A549 (cell line): Measurements from ENCODE around the gene ATP10B. TPM values are rescaled to one million over a fixed set of nuclear protein-coding genes. Genes with fewer than 3 reads are reported as not detected.

Source experiments
- ATAC-seq, 2 experiments: fragments of 200-7000 bp in 1 of 2; fragments of >200 bp in 1 of 2; cut with Nextera tagmentation in 1 of 2; cut with Tn5 transposase in 1 of 2; 3 replicates each; pipeline versions ENCODE4 v1.8.0 to v1.9.1; 2018 to 2020; ENCODE audit warnings: mild to moderate bottlenecking in 1 of 2, moderate library complexity in 1 of 2
- CTCF ChIA-PET: fragments of 300-600 bp; sonication (Branson Sonifier 250); formaldehyde crosslinking; extraction: SDS; loops from one replicate; lab custom pipeline; 2021; ENCODE audit warnings: antibody characterized with exemption, inconsistent platforms; lab: Yijun Ruan, JAX
- POLR2A ChIA-PET: fragments of 350-600 bp; formaldehyde crosslinking; extraction: SDS; loops from one replicate; lab custom pipeline; 2021; ENCODE audit warnings: antibody characterized with exemption, inconsistent platforms; lab: Yijun Ruan, JAX
- DNase-seq, 2 experiments: peaks; one replicate each; pipeline versions ENCODE4 v3.0.0 to v3.0.0-alpha.2; 2011 to 2016; ENCODE audit warnings: low read depth in 1 of 2, low spot score in 1 of 2
- FAIRE-seq: peaks from 2 replicates; lab custom pipeline; 2011; peaks lifted over from hg19 to GRCh38; lab: Jason Lieb, UNC
- H3K27ac ChIP-seq, 2 experiments: fragments of >200 bp; sonication (Bioruptor Twin); formaldehyde crosslinking; 3 replicates each; pipeline ENCODE4 v1.5.1; 2016 to 2017
- H3K4me1 ChIP-seq: fragments of >200 bp; sonication (Bioruptor Twin); formaldehyde crosslinking; 3 replicates; pipeline ENCODE4 v1.6.1; 2016
- H3K4me2 ChIP-seq: fragments of >200 bp; sonication (Bioruptor Twin); formaldehyde crosslinking; 3 replicates; pipeline ENCODE4 v1.6.1; 2016
- H3K4me3 ChIP-seq: fragments of >200 bp; sonication (Bioruptor Twin); formaldehyde crosslinking; 3 replicates; pipeline ENCODE4 v1.5.1; 2016
- H3K9me3 ChIP-seq: fragments of >200 bp; sonication (Bioruptor Twin); formaldehyde crosslinking; 3 replicates; pipeline ENCODE4 v1.6.1; 2016
- CBX2 ChIP-seq: fragments of 200-600 bp; sonication (generic); IDR thresholded peaks from 2 replicates; pipeline ENCODE4 v1.6.1; 2016; ENCODE audit warnings: low read depth, mild to moderate bottlenecking, borderline replicate concordance
- CTCF ChIP-seq: fragments of >200 bp; sonication (Bioruptor Twin); formaldehyde crosslinking; IDR thresholded peaks from 3 replicates; pipeline ENCODE4 v1.5.1; 2016
- EHF ChIP-seq: fragments of 250-450 bp; sonication (Bioruptor Pico); IDR thresholded peaks from 2 replicates; pipeline ENCODE4 v1.5.0; 2020; ENCODE audit warnings: mild to moderate bottlenecking
- ESRRA ChIP-seq: fragments of 150-350 bp; IDR thresholded peaks from 2 replicates; pipeline ENCODE4 v1.6.1; 2014; ENCODE audit warnings: mild to moderate bottlenecking, low read length, borderline replicate concordance
- FOXS1 ChIP-seq: fragments of 250-450 bp; sonication (Bioruptor Pico); IDR thresholded peaks from 2 replicates; pipeline ENCODE4 v1.5.0; 2020; ENCODE audit warnings: mild to moderate bottlenecking, moderate library complexity
- HEYL ChIP-seq: fragments of 250-450 bp; sonication (Bioruptor Pico); IDR thresholded peaks from 2 replicates; pipeline ENCODE4 v1.8.0; 2021; ENCODE audit warnings: mild to moderate bottlenecking, moderate library complexity
- HOXA7 ChIP-seq: fragments of 250-450 bp; sonication (Bioruptor Pico); IDR thresholded peaks from 2 replicates; pipeline ENCODE4 v1.5.0; 2020; ENCODE audit warnings: mild to moderate bottlenecking, moderate library complexity
- HOXB5 ChIP-seq: fragments of 250-450 bp; sonication (Bioruptor Pico); IDR thresholded peaks from 2 replicates; pipeline ENCODE4 v1.5.0; 2020; ENCODE audit warnings: mild to moderate bottlenecking, moderate library complexity
- KDM5A ChIP-seq: fragments of 200-600 bp; sonication (generic); IDR thresholded peaks from 2 replicates; pipeline ENCODE4 v1.6.1; 2016; ENCODE audit warnings: antibody characterized with exemption, mild to moderate bottlenecking
- MAX ChIP-seq: IDR thresholded peaks from 2 replicates; pipeline ENCODE4 v1.6.1; 2012
- MYC ChIP-seq: IDR thresholded peaks from 2 replicates; pipeline ENCODE4 v1.6.1; 2012; ENCODE audit warnings: mild to moderate bottlenecking, inconsistent platforms, low read length, improper control_type of control experiment, borderline replicate concordance
- NPAS2 ChIP-seq: fragments of 250-450 bp; sonication (Bioruptor Pico); IDR thresholded peaks from 2 replicates; pipeline ENCODE4 v1.8.0; 2022; ENCODE audit warnings: mild to moderate bottlenecking, moderate library complexity, borderline replicate concordance
- NR3C1 ChIP-seq: fragments of >200 bp; sonication (Bioruptor Twin); formaldehyde crosslinking; IDR thresholded peaks from 3 replicates; pipeline ENCODE4 v1.6.1; 2017
- POLR2A ChIP-seq: IDR thresholded peaks from 2 replicates; pipeline ENCODE4 v1.6.1; 2012; ENCODE audit warnings: mild to moderate bottlenecking, low read length
- POLR2AphosphoS2 ChIP-seq: conservative IDR thresholded peaks from 2 replicates; pipeline ENCODE4 v1.6.1; 2012; ENCODE audit warnings: low read length, improper control_type of control experiment, inconsistent platforms
- RAD21 ChIP-seq, 2 experiments: fragments of >200 bp in 1 of 2; sonication (Bioruptor Twin) in 1 of 2; formaldehyde crosslinking in 1 of 2; IDR thresholded peaks in 1 of 2; conservative IDR thresholded peaks in 1 of 2; 2 replicates in 1 of 2; 3 replicates in 1 of 2; pipeline ENCODE4 v1.6.1; 2012 to 2018; ENCODE audit warnings: inconsistent platforms in 1 of 2
- RARB ChIP-seq: fragments of 250-450 bp; sonication (Bioruptor Pico); IDR thresholded peaks from 2 replicates; pipeline ENCODE4 v1.8.0; 2021; ENCODE audit warnings: mild to moderate bottlenecking, moderate library complexity
- RCOR1 ChIP-seq: fragments of 150-350 bp; IDR thresholded peaks from 2 replicates; pipeline ENCODE4 v1.6.1; 2014; ENCODE audit warnings: antibody characterized with exemption, low read length, low read depth
- REST ChIP-seq: fragments of 200-600 bp; sonication (generic); IDR thresholded peaks from 2 replicates; pipeline ENCODE4 v1.6.1; 2016; ENCODE audit warnings: antibody characterized with exemption, mild to moderate bottlenecking, moderate library complexity
- ZC3H11A ChIP-seq: fragments of 450-650 bp; IDR thresholded peaks from 2 replicates; pipeline ENCODE4 v1.6.1; 2014; ENCODE audit warnings: antibody characterized with exemption, mild to moderate bottlenecking
- ZSCAN20 ChIP-seq: fragments of 250-450 bp; sonication (Bioruptor Pico); IDR thresholded peaks from 2 replicates; pipeline ENCODE4 v1.8.0; 2022; ENCODE audit warnings: mild to moderate bottlenecking, moderate library complexity
- WGBS: methylation state at CpG from one replicate; pipeline ENCODE4 v1.1.6; 2017; ENCODE audit errors: missing lambda C conversion rate; 5-methylcytosine and 5-hydroxymethylcytosine counted together
- polyA plus RNA-seq, 4 experiments: library from polyadenylated mRNA; depleted of rRNA in 3 of 4; stranded (reverse); fragments of >200 nt; fragmentation: RNase III in 1 of 4; extraction: RNeasy Plus Mini Kit Qiagen cat#74134 plus additional on column Dnase treatment in 1 of 4; gene quantifications; 2 replicates in 3 of 4; 3 replicates in 1 of 4; pipeline ENCODE4 v1.2.3, GENCODE V29; 2011 to 2017

ATP10B gene
- polyA plus RNA-seq, 2 of the 4 experiments (the other 2 are of a cell fraction): not detected

- CTCF ChIA-PET: no interaction called here
- Histone ChIP-seq H3K9me3 (no peaks in the 10 kb centered on the region), H3K4me1 (no peaks in the 10 kb centered on the region), H3K4me3 (no peak overlapping the region), H3K27ac (no peak overlapping the region)
- no peak for DNase-seq
- TF ChIP-seq ZC3H11A (no peak), POLR2AphosphoS2 (no peak), RAD21 (conservative IDR thresholded peaks at IDR 0.05 in 1 of 2, IDR thresholded peaks at IDR 0.05 in 1 of 2) (no peak), RCOR1 (no peak), REST (no peak), EHF (CRISPR knock-in tag) (no peak), NPAS2 (CRISPR knock-in tag) (no peak)
- TF ChIP-seq, all 56 proteins: peak for 0
- ATAC-seq: no peak
- H3K4me2 ChIP-seq: no peak overlapping the region
- POLR2A ChIA-PET: no interaction called here
- 8% methylated on average over 2 of the region's 2 CpGs for WGBS
- no peak for FAIRE-seq
Measured at GRCh38 chr5:160702311-160702803, 149.7 kb downstream of the ATP10B start.

GRCh38 chr5:160701403-160701802 is 150.6 kb downstream of the ATP10B start:
- H3K4me3 ChIP-seq: no peak overlapping the region
- no peak overlapping the region for H3K27ac ChIP-seq
- H3K4me2 ChIP-seq: no peak overlapping the region
- no peak for FAIRE-seq
- no peak for DNase-seq
- ChIA-PET CTCF (no interaction called here), POLR2A (no interaction called here)
- no peak for TF ChIP-seq HOXB5
- TF ChIP-seq MAX: no peak
- no peak for TF ChIP-seq REST
- TF ChIP-seq NR3C1: no peak
- TF ChIP-seq HEYL: no peak
- no peak for TF ChIP-seq MYC
- no peak for TF ChIP-seq FOXS1 (CRISPR knock-in tag)
- TF ChIP-seq ZC3H11A: no peak
- no peak for TF ChIP-seq RARB (CRISPR knock-in tag)
- no peak for TF ChIP-seq CBX2
- TF ChIP-seq ZSCAN20 (CRISPR knock-in tag): no peak
- no peak for TF ChIP-seq KDM5A
- TF ChIP-seq POLR2AphosphoS2: no peak
- TF ChIP-seq ESRRA: no peak
- TF ChIP-seq HOXA7 (CRISPR knock-in tag): no peak
- no peak for TF ChIP-seq CTCF
- TF ChIP-seq EHF (CRISPR knock-in tag): no peak
- no peak for TF ChIP-seq NPAS2 (CRISPR knock-in tag)
- TF ChIP-seq POLR2A: no peak
- no peaks in the 10 kb centered on the region for H3K4me1 ChIP-seq
- no peaks in the 10 kb centered on the region for H3K9me3 ChIP-seq
- ATAC-seq: no peak
